ENCODE measurements around the gene MARCHF9.

GRCh38 chr12:57726884-57727757 is 27.8 kb upstream of the MARCHF9 start:
- no peak for TF ChIP-seq EZH2 (IDR thresholded peaks at IDR 0.05; ENCODE audit: insufficient read depth, poor library complexity, severe bottlenecking)
- TF ChIP-seq EZH2phosphoT487 (IDR thresholded peaks at IDR 0.05; ENCODE audit: insufficient read depth, low read depth) = no peak
